CD14-positive monocyte (primary cell): ENCODE measurements around the gene SLC4A1. TPM values are rescaled to one million over a fixed set of nuclear protein-coding genes. Genes with fewer than 3 reads are reported as not detected.

ENCODE experiments used
- DNase-seq, 3 donors: peaks; one replicate each; pipeline ENCODE4 v3.0.0-alpha.2; 2011 to 2022
- H2AFZ ChIP-seq: 2 replicates; pipeline ENCODE4 v1.6.0; 2012; ENCODE audit warnings: mild to moderate bottlenecking, low read depth, low read length, inconsistent platforms; ENCODE audit not compliant: insufficient read depth, poor library complexity, severe bottlenecking
- H3K27ac ChIP-seq, 2 donors: 1 replicate in 1 of 2; 2 replicates in 1 of 2; pipeline ENCODE4 v1.5.1; 2012 to 2013; ENCODE audit warnings: low read length in 2 of 2, control low read depth in 1 of 2, inconsistent platforms in 1 of 2, low read depth in 1 of 2, mild to moderate bottlenecking in 1 of 2
- H3K27me3 ChIP-seq, 2 donors: one replicate each; pipeline versions ENCODE4 v1.6.0 to v1.6.1; 2011 to 2013; ENCODE audit warnings: low read length in 2 of 2; ENCODE audit not compliant: control insufficient read depth in 2 of 2, insufficient read depth in 2 of 2
- H3K36me3 ChIP-seq, 2 donors: replicated peaks in 1 of 2; 1 replicate in 1 of 2; 2 replicates in 1 of 2; pipeline versions ENCODE4 v1.5.1 to v1.6.1; 2012 to 2013; ENCODE audit warnings: low read length in 2 of 2, control low read depth in 1 of 2, inconsistent platforms in 1 of 2, mild to moderate bottlenecking in 1 of 2; ENCODE audit not compliant: insufficient read depth in 2 of 2, control insufficient read depth in 1 of 2
- H3K4me1 ChIP-seq, 2 donors: 1 replicate in 1 of 2; 2 replicates in 1 of 2; pipeline versions ENCODE4 v1.5.1 to v1.6.1; 2012 to 2013; ENCODE audit warnings: low read length in 2 of 2, control low read depth in 1 of 2, inconsistent platforms in 1 of 2, mild to moderate bottlenecking in 1 of 2, moderate library complexity in 1 of 2; ENCODE audit not compliant: insufficient read depth in 2 of 2, control insufficient read depth in 1 of 2
- H3K4me2 ChIP-seq: replicated peaks from 2 replicates; pipeline ENCODE3; 2012; ENCODE audit warnings: low read length, moderate library complexity, mild to moderate bottlenecking; ENCODE audit not compliant: poor library complexity, severe bottlenecking; ENCODE audit errors: extremely low read depth
- H3K4me3 ChIP-seq, 3 experiments: fragments of 200-600 bp in 1 of 3; sonication (generic) in 1 of 3; replicated peaks in 1 of 3; 1 replicate in 2 of 3; 2 replicates in 1 of 3; pipeline ENCODE4 v1.5.1; 2011 to 2013; ENCODE audit warnings: low read length in 3 of 3, mild to moderate bottlenecking in 3 of 3, control low read depth in 2 of 3, low read depth in 2 of 3, inconsistent platforms in 1 of 3, moderate library complexity in 1 of 3
- H3K79me2 ChIP-seq: 2 replicates; pipeline ENCODE4 v1.6.0; 2012; ENCODE audit warnings: mild to moderate bottlenecking, control low read depth, inconsistent platforms, low read length, moderate library complexity; ENCODE audit not compliant: insufficient read depth
- H3K9ac ChIP-seq: 2 replicates; pipeline ENCODE4 v1.6.0; 2017; ENCODE audit warnings: low read length, mild to moderate bottlenecking; ENCODE audit not compliant: insufficient read depth, poor library complexity, severe bottlenecking
- H3K9me3 ChIP-seq, 2 donors: replicated peaks in 1 of 2; 1 replicate in 1 of 2; 2 replicates in 1 of 2; pipeline versions ENCODE4 v1.5.1 to v1.6.1; 2012 to 2013; ENCODE audit warnings: low read length in 2 of 2, control low read depth in 1 of 2; ENCODE audit not compliant: control insufficient read depth in 1 of 2, insufficient read depth in 1 of 2
- H4K20me1 ChIP-seq: 2 replicates; pipeline ENCODE4 v1.6.0; 2012; ENCODE audit warnings: mild to moderate bottlenecking, low read length, control low read depth, moderate library complexity; ENCODE audit not compliant: insufficient read depth
- H3K27ac Mint-ChIP-seq, 7 donors: one replicate each; pipeline ENCODE4 v1.8.0; 2020; ENCODE audit warnings: mild to moderate bottlenecking in 7 of 7, mixed read lengths in 7 of 7, moderate library complexity in 6 of 7, inconsistent platforms in 2 of 7
- H3K27me3 Mint-ChIP-seq, 3 donors: one replicate each; pipeline ENCODE4 v1.8.0; 2021 to 2022; ENCODE audit warnings: low read depth in 3 of 3, mild to moderate bottlenecking in 3 of 3, mixed read lengths in 3 of 3, moderate library complexity in 3 of 3, inconsistent platforms in 1 of 3
- H3K36me3 Mint-ChIP-seq, 2 donors: one replicate each; pipeline ENCODE4 v1.8.0; 2020; ENCODE audit warnings: mixed read lengths in 2 of 2, inconsistent platforms in 1 of 2, mild to moderate bottlenecking in 1 of 2
- H3K4me1 Mint-ChIP-seq: one replicate; pipeline ENCODE4 v1.8.0; 2020; ENCODE audit warnings: mild to moderate bottlenecking, mixed read lengths
- H3K4me3 Mint-ChIP-seq, 2 donors: one replicate each; pipeline ENCODE4 v1.8.0; 2020; ENCODE audit warnings: mild to moderate bottlenecking in 2 of 2, mixed read lengths in 2 of 2, moderate library complexity in 1 of 2
- H3K9me3 Mint-ChIP-seq, 7 donors: one replicate each; pipeline ENCODE4 v1.8.0; 2020 to 2022; ENCODE audit warnings: mixed read lengths in 7 of 7, mild to moderate bottlenecking in 6 of 7, moderate library complexity in 6 of 7, inconsistent platforms in 2 of 7
- CTCF ChIP-seq: fragments of 200-600 bp; IDR thresholded peaks from one replicate; pipeline ENCODE4 v1.8.0; 2022; ENCODE audit warnings: antibody characterized with exemption, mild to moderate bottlenecking
- WGBS: methylation state at CpG from one replicate; pipeline ENCODE4 v1.1.5; 2013; ENCODE audit warnings: missing lambda C conversion rate; ENCODE audit not compliant: insufficient coverage; 5-methylcytosine and 5-hydroxymethylcytosine counted together
- intact Hi-C, 2 donors: fragments of 100-400 bp; cut with micrococcal nuclease; formaldehyde crosslinking; loops; one replicate each; pipeline versions ENCODE4 v1.15.0 to v1.15.1; 2023
- polyA plus RNA-seq, 3 donors: library from polyadenylated mRNA; depleted of rRNA in 1 of 3; unstranded in 2 of 3; stranded (reverse) in 1 of 3; fragments of 300-500 nt in 2 of 3; fragments of >200 nt in 1 of 3; fragmentation: Illumina TruSeq in 2 of 3; gene quantifications; 1 replicate in 2 of 3; 2 replicates in 1 of 3; pipeline ENCODE4 v1.2.3, GENCODE V29; 2012 to 2021

The SLC4A1 gene
- polyA plus RNA-seq, 3 donors, result 0.04 TPM; not detected in 2

GRCh38 chr17:44221862-44222111 lies 46.1 kb downstream of the SLC4A1 start:
- 0% methylated on average over 6 of the region's 17 CpGs for WGBS
- H3K27me3 Mint-ChIP-seq, result peaks cover 5 to 15% (median 9%) of the 10 kb centered on the region in 3 donors
- no peaks in the 10 kb centered on the region for H3K9me3 ChIP-seq

GRCh38 chr17:44221084-44221861 lies 46.7 kb downstream of the SLC4A1 start:
- peaks cover 0 to 2% (median 0%) of the 10 kb centered on the region in 7 donors for H3K9me3 Mint-ChIP-seq
- Histone ChIP-seq H3K9me3 (no peaks in the 10 kb centered on the region), H3K9ac (peak overlapping the region; percentile 82), H3K27me3 (no peaks in the 10 kb centered on the region), H4K20me1 (peaks cover 20% of the 10 kb centered on the region), H3K79me2 (peaks cover 42% of the 10 kb centered on the region), H3K4me3 (peak overlapping the region; percentile 90 to 95 (median 92)), H2AFZ (peak overlapping the region; percentile 85), H3K36me3 (peaks cover 5 to 6% of the 10 kb centered on the region in 2 donors), H3K27ac (peak overlapping the region; percentile 83 to 87), H3K4me1 (peaks cover 30 to 35% of the 10 kb centered on the region in 2 donors), H3K4me2 (peak overlapping the region; percentile 100)
- peaks cover 9 to 11% of the 10 kb centered on the region in 2 donors for H3K36me3 Mint-ChIP-seq
- intact Hi-C loops, result no loop called here
- no peak for TF ChIP-seq CTCF
- H3K4me1 Mint-ChIP-seq, result peaks cover 30% of the 10 kb centered on the region
- peak; percentile 42 to 71 (median 53) for DNase-seq
- H3K4me3 Mint-ChIP-seq, result peak overlapping the region; percentile 95 to 97
- H3K27ac Mint-ChIP-seq, result peak overlapping the region; percentile 89 to 96 (median 94)
- WGBS, result under 1% methylated on average over 36 of the region's 54 CpGs
- peaks cover 5 to 15% (median 9%) of the 10 kb centered on the region in 3 donors for H3K27me3 Mint-ChIP-seq

More at GRCh38 chr17:44221862-44222111, 46.1 kb downstream of the SLC4A1 start:
- peak overlapping the region; percentile 83 to 87 for H3K27ac ChIP-seq
- H4K20me1 ChIP-seq, result peaks cover 15% of the 10 kb centered on the region
- intact Hi-C loops, result no loop called here
- H3K27me3 ChIP-seq, result no peaks in the 10 kb centered on the region
- Mint-ChIP-seq H3K4me3 (peak overlapping the region; percentile 95 to 97), H3K4me1 (peaks cover 25% of the 10 kb centered on the region), H3K9me3 (peaks cover 0 to 2% (median 0%) of the 10 kb centered on the region in 7 donors), H3K27ac (peak overlapping the region; percentile 89 to 96 (median 94)), H3K36me3 (peaks cover 4 to 6% of the 10 kb centered on the region in 2 donors)
- peaks cover 0 to 1% of the 10 kb centered on the region in 2 donors for H3K36me3 ChIP-seq
- H3K4me2 ChIP-seq, result peak overlapping the region; percentile 100
- peak overlapping the region; percentile 85 for H2AFZ ChIP-seq
- DNase-seq, result no peak
- peak overlapping the region; percentile 82 for H3K9ac ChIP-seq
- peaks cover 37% of the 10 kb centered on the region for H3K79me2 ChIP-seq
- H3K4me1 ChIP-seq, result peaks cover 25 to 30% of the 10 kb centered on the region in 2 donors
- H3K4me3 ChIP-seq, result peak overlapping the region; percentile 90 to 95 (median 92)
- TF ChIP-seq CTCF, result no peak
